CD4-positive, alpha-beta T cell treated with Interleukin-6 for 4 hours (primary cell): ENCODE results near the gene ARL14EPL.
A peak's percentile ranks its signal among the peaks of the same experiment; 100 is the strongest.
"Not testable (repeated sequence)": the region's sequence is repeated elsewhere in the genome, so short reads cannot be mapped to it uniquely, and the experiment has no call there.

Experiments used
- DNase-seq: peaks from one replicate; pipeline ENCODE4 v3.0.0-alpha.2; 2020; ENCODE audit warnings: mixed read lengths

The ARL14EPL gene

DNA sequence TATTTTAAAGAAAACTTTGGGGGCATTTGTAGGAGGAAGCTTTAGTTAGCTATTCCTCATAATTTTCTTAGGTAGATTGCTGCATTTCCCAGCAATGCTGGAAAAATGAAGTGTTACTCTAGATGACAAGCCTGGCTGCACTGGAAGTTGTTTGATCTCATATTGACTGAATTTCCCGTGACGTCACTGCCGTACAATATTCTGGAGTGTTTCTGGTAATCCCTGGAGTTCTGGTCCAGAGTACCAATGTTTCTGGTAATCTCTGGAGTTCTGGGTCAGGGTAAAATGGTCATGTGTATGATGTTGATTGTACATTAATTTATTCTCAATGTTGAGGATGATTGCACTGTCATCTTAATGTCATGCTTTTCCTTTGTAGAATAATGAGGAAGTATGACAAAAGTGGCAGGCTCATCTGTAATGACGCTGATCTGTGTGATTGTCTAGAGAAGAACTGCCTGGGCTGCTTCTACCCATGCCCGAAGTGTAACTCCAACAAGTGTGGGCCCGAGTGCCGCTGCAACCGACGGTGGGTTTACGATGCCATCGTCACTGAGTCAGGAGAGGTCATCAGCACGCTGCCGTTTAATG lies 26.2 kb downstream of the ARL14EPL start:
- DNase-seq: no peak

DNA sequence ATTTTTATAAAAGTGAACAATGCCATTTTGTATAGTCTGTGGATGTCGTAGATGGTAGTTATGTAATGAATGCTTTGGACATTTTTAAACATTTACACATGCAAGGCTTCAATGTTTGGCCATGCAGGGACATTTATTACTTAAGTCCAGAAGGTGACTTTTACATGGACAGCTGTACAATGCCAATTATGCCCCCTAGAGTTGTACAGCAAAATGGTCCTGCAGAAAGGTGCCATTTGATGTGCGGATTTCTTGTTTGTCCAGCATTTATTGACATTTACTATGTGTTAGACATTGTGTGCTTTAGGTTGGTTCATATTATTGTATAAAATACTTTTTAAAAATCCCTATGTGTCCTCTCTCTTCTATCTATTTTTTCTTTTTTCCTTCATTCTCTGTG lies 30.1 kb downstream of the ARL14EPL start:
- DNase-seq: no peak

DNA sequence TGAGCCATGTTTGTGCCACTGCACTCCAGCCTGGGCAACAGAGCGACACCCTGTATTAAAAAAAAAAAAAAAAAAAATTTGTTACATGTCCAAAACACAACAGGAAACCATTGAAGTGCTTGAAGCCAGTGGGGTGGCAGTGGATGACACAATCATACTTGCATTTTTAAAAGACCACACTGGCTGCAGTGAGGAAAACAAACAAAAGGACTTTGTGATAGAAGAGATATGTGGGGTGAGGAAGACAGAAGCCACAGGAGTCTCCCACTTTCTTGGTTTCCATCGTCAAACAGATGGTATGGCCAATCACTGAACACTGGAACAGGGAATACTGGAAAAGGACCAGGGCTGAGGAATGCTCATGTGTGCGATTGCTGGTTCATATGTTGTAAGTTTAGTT lies 31.7 kb downstream of the ARL14EPL start:
- no peak for DNase-seq

DNA sequence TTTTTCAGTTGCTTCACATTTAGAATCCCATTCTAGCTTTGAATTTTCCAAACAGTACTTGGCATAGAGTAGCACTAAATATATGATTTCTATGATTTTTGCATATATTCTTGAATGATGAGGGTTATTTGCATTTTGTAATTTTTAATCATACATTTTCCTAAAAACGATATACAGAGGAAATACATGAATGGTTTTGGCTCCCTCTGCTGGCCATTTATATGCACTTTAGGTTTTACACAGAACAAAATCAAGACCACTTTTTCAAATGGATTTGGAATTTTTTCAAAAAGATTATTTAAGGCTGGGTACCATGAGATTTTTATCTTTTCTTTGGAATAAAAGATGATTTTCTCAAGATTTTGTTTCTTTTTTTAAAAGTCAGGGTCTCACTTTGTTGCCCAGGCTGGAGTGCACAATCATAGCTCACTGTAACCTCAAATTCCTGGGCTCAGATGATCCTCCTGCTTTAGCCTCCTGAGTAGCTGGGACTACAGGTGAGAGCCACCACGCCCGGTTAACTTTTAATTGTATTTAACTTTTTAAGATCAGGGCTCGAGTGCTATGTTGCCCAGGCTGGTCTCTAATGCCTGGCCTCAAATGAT lies 35.9 kb downstream of the ARL14EPL start:
- peak; percentile 51 for DNase-seq

- no peak for DNase-seq
Observed at GRCh38 chr5:116071211-116071610, 38.9 kb downstream of the ARL14EPL start.

- no peak for DNase-seq
Observed at GRCh38 chr5:116075191-116075831, 43.0 kb downstream of the ARL14EPL start.

DNA sequence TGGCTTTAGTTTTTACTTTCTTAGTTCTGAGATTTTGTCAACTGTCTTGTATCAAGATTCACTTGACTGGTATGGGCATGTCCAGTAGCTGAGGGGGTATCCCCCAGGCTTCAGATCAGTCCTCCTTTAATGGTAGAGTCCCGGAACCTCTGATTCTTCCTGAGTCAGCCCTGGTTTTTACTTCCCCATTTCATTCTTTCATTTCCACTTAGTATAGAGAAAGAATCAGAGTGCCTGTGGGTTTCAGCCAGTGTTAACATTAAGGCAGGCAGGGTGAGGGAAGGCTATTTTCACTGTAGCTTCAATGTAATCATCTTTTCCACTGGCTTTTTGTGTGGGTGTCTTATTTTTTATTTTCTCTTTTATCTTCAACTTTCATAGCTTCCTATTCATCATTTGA lies 44.2 kb downstream of the ARL14EPL start:
- no peak for DNase-seq

- DNase-seq: no peak
Observed at GRCh38 chr5:116078199-116078598, 45.9 kb downstream of the ARL14EPL start.

- DNase-seq: peak; percentile 46
Observed at GRCh38 chr5:116084287-116084691, 52.0 kb downstream of the ARL14EPL start.

DNA sequence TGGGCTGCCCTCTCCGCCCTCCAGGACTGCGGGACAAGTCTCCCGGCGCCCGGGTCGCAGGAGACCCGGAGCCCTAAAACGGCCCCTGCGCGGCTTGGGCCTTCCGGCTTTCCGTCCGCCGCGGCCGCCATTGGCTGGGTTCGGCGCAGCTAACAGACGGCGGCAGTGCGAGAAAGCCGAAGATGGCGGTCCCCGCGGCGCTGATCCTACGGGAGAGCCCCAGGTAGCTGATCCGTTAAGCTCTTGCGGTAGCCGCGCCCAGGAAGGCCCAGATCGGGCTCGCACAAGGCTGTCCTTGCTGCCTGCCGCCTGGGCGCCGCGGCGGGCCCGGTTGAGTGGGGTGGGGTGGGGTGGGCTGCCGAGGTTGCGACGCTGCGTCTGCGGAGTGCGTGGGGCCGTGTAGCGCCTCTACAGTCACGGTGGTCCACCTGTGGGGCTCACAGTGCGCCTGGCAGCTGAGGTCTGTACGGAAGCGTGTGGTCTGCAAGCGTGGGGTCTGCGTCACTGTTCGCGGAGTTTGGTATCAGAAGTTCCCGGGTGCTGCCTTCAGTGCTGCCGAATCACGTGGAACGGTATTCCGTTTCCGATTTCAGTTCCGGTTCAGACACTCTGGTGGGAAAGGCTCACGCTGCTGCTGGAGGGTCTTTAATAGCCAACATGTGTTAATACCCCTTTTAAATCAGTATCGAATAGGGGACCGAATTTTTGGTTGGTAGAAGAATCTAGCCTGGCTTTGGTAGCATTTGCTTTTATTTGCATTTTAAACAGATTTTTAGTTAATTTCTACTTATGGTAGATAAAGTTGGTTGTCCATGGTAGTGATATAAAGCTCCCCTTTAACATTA lies 52.8 kb downstream of the ARL14EPL start, which contains the start of gene COMMD10:
TSS of gene COMMD10 (plus strand) at position 155 of the 845 bp plus-strand sequence.
- DNase-seq: peak; percentile 74

DNA sequence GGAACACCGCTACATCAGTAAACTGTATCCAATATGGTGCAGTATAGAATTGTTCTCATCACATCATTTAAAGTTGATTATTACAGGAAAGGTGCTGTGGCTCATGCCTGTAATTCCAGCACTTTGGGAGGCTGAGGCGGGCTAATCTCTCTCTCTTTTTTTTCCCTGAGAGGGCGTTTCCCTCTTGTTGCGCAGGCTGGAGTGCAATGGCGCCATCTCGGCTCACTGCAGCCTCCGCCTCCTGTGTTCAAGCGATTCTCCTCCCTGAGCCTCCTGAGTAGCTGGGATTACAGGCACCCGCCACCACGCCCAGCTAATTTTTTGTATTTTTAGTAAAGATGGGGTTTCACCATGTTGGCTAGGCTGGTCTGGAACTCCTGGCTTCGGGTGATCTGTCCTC lies 54.0 kb downstream of the ARL14EPL start:
- DNase-seq: not testable (repeated sequence)

DNA sequence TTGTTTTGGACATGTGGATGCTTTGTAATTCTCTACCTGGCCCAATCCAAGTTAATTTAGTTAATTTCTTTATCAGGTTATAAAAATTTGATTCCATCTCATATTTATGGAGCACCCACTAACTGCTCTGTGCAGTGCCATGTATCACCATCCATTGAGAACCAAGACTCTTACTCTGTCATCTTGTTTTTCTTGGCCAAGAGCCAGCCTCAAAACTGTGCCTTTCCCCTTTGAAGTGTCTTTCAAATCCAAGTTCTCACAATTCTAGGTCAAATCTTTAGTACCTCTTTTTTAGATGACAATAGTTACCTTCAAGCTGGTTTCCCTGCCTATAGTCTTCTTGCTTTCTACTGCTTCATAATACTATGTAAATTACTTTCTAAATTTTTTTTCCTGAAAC lies 55.8 kb downstream of the ARL14EPL start:
- no peak for DNase-seq

DNA sequence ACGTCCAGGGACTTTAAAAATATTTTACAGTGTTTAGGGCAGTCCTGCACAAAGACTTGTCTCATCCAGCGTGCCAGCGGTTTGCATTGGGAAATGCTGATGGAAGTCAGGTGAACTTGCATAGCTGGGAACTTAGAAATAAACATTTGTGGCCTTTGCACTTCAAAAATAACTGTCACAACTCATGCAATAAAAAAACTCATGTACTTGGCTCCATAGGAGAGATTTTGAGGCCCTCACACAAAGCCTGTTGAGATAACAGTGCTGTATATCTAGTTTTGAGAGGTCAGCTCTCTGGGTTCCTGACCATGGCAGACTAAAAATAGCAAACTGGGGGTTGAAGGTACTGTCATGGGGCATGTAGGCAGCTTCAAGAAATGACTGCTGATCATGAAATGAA lies 58.0 kb downstream of the ARL14EPL start:
- DNase-seq: no peak

- no peak for DNase-seq
Observed at GRCh38 chr5:116091416-116091815, 59.1 kb downstream of the ARL14EPL start.

DNA sequence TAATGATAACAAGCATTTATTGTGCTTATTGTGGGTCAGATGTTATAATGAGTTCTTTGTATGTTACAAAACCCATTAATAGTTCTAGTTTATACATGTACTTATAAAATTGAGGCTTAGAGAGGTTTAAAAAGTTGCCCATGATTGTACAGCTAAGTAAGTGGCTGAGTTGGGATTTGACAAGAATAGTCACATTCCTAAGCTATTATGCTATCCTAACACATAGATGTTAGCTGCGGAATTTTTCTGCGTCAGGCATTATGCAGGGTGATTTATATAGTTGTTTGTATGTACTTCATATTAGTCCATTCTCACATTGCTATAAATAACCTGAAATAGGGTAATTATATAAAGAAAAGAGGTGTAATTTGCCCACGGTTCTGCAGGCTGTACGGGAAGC lies 65.0 kb downstream of the ARL14EPL start:
- no peak for DNase-seq

- DNase-seq: no peak
Observed at GRCh38 chr5:116098998-116099397, 66.7 kb downstream of the ARL14EPL start.

- not testable (repeated sequence) for DNase-seq
Observed at GRCh38 chr5:116104941-116105340, 72.7 kb downstream of the ARL14EPL start.
